GM20000 (cell line): ENCODE results near the gene ZMYM4.
A peak's percentile ranks its signal among the peaks of the same experiment; 100 is the strongest.

Experiments
- DNase-seq: peaks from one replicate; pipeline ENCODE4 v3.0.0; 2012; ENCODE audit warnings: low spot score
- CTCF ChIP-seq: IDR thresholded peaks from 2 replicates; pipeline ENCODE4 v1.5.1; 2012; ENCODE audit warnings: mild to moderate bottlenecking, control low read depth; ENCODE audit errors: extremely low read depth, missing control alignments

The ZMYM4 gene

GRCh38 chr1:35264035-35264434, 4.5 kb upstream of the ZMYM4 start:
- DNase-seq = no peak
- no peak for TF ChIP-seq CTCF

GRCh38 chr1:35264871-35265270, 3.6 kb upstream of the ZMYM4 start:
- no peak for TF ChIP-seq CTCF
- DNase-seq = no peak

- DNase-seq = no peak
- TF ChIP-seq CTCF = no peak
These were observed 2.2 kb upstream of the ZMYM4 start for GRCh38 chr1:35266306-35266705.

GRCh38 chr1:35269201-35269988, 886 bp downstream of the ZMYM4 start:
- TF ChIP-seq CTCF = no peak
- DNase-seq = peak; percentile 17

GRCh38 chr1:35269989-35270289, 1.4 kb downstream of the ZMYM4 start:
- no peak for DNase-seq

GRCh38 chr1:35270836-35271235, 2.3 kb downstream of the ZMYM4 start:
- DNase-seq = no peak
- no peak for TF ChIP-seq CTCF

More at GRCh38 chr1:35269989-35270289, 1.4 kb downstream of the ZMYM4 start:
- no peak for TF ChIP-seq CTCF

GRCh38 chr1:35274197-35274596, 5.7 kb downstream of the ZMYM4 start:
- DNase-seq = no peak
- TF ChIP-seq CTCF = no peak
